Muscle of back (tissue), 13 donors: ENCODE results near the gene HJV. TPM values are rescaled to one million over a fixed set of nuclear protein-coding genes. Genes with fewer than 3 reads are reported as not detected.
"Not testable (repeated sequence)": the region's sequence is repeated elsewhere in the genome, so short reads cannot be mapped to it uniquely, and the experiment has no call there.

Experiments
- DNase-seq, 3 donors: peaks; one replicate each; pipeline versions ENCODE4 v3.0.0 to v3.0.0-alpha.2; 2013
- long read RNA-seq, 9 donors: transcript quantifications; one replicate each; lab custom pipeline, GENCODE V29; 2026
- polyA plus RNA-seq, 10 donors: library from polyadenylated mRNA; unstranded; fragments of 120-200 nt; gene quantifications; one replicate each; pipeline ENCODE4 v1.2.1, GENCODE V29; 2013; ENCODE audit not compliant: insufficient read length in 10 of 10

HJV gene, protein sequence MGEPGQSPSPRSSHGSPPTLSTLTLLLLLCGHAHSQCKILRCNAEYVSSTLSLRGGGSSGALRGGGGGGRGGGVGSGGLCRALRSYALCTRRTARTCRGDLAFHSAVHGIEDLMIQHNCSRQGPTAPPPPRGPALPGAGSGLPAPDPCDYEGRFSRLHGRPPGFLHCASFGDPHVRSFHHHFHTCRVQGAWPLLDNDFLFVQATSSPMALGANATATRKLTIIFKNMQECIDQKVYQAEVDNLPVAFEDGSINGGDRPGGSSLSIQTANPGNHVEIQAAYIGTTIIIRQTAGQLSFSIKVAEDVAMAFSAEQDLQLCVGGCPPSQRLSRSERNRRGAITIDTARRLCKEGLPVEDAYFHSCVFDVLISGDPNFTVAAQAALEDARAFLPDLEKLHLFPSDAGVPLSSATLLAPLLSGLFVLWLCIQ
- 100 to 1,000 TPM; 103 to 254 (median 180) TPM for polyA plus RNA-seq
- long read RNA-seq, donor 1, transcript HJV-203 (3 exons, 536 nt), result minor isoform, 5 of 96 reads
- long read RNA-seq, donor 1, transcript HJV-201 (4 exons, 2,234 nt), result minor isoform, 14 of 96 reads
- long read RNA-seq, donor 1, transcript HJV-202 (3 exons, 2,123 nt), result major isoform, 25 of 96 reads
- long read RNA-seq, donor 1, transcript HJV-204 (2 exons, 1,381 nt), result minor isoform, 7 of 96 reads
- long read RNA-seq, donor 1, partial matches to known transcripts, result 24 of 96 reads
- long read RNA-seq, donor 1, other reads (novel, unspliced or antisense), result 18 of 96 reads
- long read RNA-seq, donor 2, transcript HJV-202 (3 exons, 2,123 nt), result major isoform, 21 of 76 reads
- long read RNA-seq, donor 2, transcript HJV-201 (4 exons, 2,234 nt), result minor isoform, 16 of 76 reads
- long read RNA-seq, donor 2, partial matches to known transcripts, result 15 of 76 reads
- long read RNA-seq, donor 2, other reads (novel, unspliced or antisense), result 13 of 76 reads
- long read RNA-seq, donor 3, result 0 reads
- long read RNA-seq, donor 4, transcript HJV-202 (3 exons, 2,123 nt), result major isoform, 14 of 36 reads
- long read RNA-seq, donor 4, partial matches to known transcripts, result 9 of 36 reads
- long read RNA-seq, donor 4, other reads (novel, unspliced or antisense), result 5 of 36 reads
- long read RNA-seq, donor 5, transcript HJV-202 (3 exons, 2,123 nt), result major isoform, 18 of 69 reads
- long read RNA-seq, donor 5, transcript HJV-201 (4 exons, 2,234 nt), result minor isoform, 7 of 69 reads
- long read RNA-seq, donor 5, transcript HJV-203 (3 exons, 536 nt), result minor isoform, 10 of 69 reads
- long read RNA-seq, donor 5, partial matches to known transcripts, result 32 of 69 reads
- long read RNA-seq, donor 5, other reads (novel, unspliced or antisense), result 0 of 69 reads
- long read RNA-seq, donor 6, transcript HJV-201 (4 exons, 2,234 nt), result minor isoform, 14 of 64 reads
- long read RNA-seq, donor 6, transcript HJV-202 (3 exons, 2,123 nt), result major isoform, 21 of 64 reads
- long read RNA-seq, donor 6, partial matches to known transcripts, result 11 of 64 reads
- long read RNA-seq, donor 6, other reads (novel, unspliced or antisense), result 13 of 64 reads
- long read RNA-seq, donor 7, transcript HJV-202 (3 exons, 2,123 nt), result major isoform, 11 of 27 reads
- long read RNA-seq, donor 7, partial matches to known transcripts, result 0 of 27 reads
- long read RNA-seq, donor 7, other reads (novel, unspliced or antisense), result 8 of 27 reads
- long read RNA-seq, donor 8, transcript HJV-202 (3 exons, 2,123 nt), result major isoform, 9 of 23 reads
- long read RNA-seq, donor 8, partial matches to known transcripts, result 6 of 23 reads
- long read RNA-seq, donor 8, other reads (novel, unspliced or antisense), result 5 of 23 reads
- long read RNA-seq, donor 9, partial matches to known transcripts, result 0 of 8 reads
- long read RNA-seq, donor 9, other reads (novel, unspliced or antisense), result 0 of 8 reads

DNA sequence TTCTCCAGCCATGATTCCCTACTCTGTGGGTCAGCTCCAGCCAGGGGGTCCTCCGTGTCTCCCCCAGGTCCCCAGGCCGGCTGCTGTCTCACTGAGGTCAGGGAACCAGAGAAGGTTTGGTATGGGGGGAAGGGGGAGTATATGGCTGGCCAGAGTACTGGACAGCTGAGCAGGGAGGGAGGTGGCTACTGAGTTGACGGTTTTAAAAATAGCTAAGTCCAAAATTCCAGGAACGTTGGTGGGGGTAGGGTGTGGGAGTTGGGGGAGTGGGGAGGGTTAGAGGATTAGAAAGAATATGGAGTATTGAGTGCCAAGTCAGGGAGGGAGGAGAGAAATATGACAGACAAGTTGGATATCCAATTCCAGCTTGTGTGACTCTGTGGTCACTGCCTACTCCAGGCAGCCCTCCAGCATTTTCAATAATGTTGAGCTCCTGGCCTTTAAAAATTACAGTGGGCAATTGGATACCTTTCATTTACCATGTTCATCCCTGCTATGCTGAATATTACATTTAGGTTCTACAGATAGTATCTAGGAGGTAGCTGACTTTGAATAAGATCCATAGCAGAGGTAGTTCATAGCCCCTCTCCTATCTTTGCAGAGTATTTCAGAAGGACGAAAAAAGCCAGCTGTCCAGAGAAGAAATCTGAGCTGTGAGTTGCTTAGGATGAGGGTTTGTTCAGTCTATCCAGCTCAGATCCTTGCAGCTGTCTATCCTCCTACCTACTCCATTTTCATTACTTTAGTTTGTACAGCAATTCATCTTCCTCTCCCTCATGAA, at the start of gene HJV:
HJV (minus strand) TSS at position 114 of the 781 bp plus-strand sequence. CDS start 1,504 bp downstream, outside the sequence.
- DNase-seq, result peak in 2 of 3 donors; percentile 38 to 66

DNA sequence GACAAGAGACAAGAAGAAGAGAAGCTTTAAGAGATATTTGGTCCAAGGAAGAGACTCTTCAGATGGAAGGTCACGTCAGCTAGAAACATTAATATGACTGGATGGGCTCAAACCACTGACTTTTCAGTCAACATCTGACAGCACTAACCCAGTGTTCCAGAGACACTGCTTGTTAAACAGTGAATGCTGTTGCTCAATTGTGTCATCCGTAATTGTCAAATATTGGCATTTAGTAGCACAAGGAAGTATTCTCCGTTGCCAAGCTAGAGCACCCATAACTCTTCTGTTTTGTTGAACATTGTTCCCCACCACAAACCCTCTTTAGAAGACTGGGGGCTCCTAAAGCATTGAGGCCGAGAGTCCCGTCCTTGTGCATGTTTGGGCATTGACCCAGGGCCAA, 37.6 kb upstream of the HJV start:
- not testable (repeated sequence) for DNase-seq

DNA sequence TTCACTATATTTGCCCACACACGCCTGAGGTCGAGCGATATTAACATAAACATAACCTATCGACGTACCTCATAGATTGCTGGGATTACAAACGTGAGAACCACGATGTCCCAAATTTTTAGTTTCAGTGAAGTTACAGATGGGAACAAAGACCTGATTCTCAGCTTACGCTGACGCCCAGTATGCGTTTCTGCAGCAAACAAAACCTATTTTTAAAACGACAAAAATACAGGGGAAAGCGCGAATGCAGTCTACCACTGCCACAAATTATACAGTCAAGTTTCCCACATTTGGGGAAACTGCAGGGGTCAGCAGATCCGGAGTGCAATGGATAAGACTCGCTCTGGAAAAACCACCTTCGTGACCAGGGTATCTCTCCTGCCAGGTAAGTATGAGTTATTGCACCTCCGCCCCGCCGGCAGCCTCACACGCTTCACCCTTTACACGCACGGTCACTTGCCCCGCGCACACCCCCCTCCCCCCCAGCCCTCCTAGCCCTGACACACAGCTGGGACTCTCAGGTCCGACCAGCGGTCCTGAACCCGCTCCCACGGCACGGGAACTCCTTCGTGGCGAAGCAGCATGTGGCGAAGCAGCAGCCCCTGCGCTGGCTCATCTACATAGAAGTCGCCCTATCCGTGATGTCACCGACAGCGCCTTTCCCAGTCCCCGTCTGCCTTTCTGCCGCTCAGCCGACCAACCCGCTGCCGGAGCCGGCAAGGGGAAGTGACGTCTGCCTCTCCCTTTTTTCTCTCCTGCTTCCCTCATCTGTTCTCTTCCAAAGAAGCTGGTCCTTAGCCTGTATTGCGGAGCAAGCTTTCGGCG, 30.5 kb upstream of the HJV start:
- peak; percentile 77 to 94 (median 91) for DNase-seq

DNA sequence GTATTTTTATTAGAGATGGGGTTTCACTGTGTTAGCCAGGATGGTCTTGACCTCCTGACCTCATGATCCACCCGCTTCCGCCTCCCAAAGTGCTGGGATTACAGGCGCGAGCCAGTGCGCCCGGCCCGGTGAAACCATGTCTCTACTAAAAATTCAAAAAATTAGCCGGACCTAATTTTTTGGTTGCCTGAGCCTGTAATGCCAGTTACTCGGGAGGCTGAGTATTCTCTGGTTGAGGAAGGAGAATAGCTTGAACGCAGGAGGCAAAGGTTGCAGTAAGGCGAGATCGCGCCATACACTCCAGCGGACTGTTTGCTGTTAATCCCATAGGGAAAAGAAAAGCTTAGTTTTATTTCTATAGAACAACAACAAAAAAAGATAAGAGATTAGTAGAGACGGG, 29.9 kb upstream of the HJV start:
- peak in 1 of 3 donors; percentile 16 for DNase-seq

DNA sequence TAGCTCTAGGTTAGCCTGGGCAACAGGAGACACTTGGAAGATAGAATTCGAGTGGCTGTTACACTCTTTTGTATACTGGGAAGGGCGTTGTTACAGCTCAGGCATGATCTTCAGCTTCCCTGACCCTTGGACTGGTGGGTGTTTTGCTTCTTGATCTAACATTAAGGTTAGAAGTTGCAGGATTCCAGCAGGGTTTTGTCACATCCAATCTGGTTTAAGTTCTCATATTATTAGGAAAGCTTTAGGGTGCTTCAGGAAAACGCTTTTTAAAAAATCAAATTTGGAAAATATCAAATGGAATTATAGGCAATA, 29.1 kb upstream of the HJV start:
- not testable (repeated sequence) for DNase-seq

DNA sequence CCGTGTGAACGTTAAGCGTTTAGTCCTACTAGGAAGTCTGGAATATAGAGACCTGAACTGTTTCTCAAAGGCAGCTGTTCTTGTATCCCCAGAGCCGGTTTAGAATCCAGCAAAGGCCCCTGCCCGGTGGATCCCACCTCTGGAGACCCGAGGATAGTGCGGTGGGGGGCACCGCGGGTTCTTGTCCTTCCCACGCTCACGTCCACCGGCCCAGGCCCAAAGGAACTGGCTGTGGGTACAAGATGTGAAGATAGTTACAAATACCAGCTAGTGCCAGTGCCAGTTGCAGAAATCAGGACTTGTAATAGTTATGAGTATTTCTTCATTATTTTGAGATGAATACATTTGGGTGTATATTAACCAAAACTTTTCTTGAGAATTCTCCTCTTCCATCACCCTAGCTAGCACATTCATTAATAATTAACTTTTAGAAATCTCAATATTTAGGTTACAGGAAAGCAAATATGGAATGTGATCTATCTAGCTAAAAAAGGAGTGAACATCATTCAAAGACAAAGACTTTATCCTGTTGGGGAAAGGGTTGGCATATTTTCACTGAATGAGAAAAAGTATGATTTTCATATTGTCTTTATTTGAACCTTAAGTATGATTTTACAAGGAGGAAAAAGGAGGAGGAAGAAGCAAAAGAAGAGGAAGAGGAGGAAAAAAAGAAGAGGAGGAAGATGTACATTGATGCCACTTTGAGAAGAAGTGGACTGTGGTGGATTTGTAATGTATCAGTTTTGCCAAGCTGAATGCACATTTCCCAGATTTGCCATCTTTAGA, 28.5 kb upstream of the HJV start:
- not testable (repeated sequence) for DNase-seq

DNA sequence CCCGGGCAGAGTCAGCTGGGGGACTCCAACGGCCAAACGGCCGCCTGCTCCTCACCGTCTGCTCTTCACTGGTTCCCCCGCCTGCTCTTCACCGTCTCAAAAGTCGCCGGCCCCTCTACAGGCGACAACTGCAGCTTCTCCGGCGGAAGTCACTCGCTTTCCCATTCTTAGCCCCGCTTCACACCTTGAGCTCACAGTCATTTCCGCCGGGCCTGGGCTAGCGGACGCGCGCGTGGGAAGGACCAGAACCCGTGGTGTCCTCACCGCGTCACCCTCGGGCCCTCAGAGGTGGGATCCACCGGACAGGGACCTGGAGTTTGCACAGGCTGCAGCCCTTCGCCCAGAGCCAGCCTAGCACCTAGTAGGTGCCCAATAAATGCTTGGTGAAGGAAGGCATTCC, 27.9 kb upstream of the HJV start:
- DNase-seq, result no peak

DNA sequence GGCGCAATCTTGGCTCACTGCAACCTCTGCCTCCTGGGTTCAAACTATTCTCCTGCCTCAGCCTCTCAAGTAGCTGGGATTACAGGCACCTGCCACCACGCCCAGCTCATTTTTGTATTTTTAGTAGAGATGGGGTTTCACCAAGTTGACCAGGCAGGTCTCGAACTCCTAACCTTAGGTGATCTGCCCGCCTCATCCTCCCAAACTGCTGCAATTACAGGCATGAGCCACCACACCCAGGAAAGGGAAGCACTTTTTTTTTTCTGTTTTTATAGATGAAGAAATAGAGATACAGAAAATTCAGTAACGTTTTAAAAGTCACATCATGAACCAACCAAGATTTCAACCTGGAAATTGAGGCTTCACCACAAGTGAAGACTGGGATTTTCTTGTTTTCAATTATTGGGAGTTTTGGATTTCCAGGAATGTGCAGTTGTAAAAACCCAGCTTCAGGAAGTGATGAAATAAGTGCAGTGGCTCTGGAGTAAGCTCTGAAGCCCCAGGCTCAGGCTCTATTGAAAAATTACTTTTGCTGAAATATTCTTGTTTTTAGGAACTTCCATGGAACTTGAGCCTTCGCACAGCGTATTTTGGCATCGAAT, 27.1 kb upstream of the HJV start:
- DNase-seq, result not testable (repeated sequence)

DNA sequence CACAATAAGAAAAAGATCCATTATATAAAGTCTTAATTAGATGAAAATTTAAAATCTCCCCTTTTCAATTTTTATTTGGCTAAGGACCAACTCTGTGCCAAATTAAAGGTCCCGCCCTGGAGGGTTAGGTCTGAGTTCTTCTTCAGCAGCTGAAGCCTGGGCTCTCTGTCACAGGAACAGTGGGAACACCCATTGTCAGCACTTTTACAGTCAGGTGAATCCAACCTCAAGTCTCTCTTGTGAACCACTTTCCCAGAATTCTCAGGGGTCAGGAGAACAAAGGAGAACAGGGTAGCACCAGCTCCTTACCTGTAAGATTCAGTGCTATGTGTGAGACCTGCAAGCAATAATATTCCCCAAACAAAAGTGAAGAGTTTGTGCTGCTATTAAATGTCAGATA, 25.1 kb upstream of the HJV start:
- no peak for DNase-seq

DNA sequence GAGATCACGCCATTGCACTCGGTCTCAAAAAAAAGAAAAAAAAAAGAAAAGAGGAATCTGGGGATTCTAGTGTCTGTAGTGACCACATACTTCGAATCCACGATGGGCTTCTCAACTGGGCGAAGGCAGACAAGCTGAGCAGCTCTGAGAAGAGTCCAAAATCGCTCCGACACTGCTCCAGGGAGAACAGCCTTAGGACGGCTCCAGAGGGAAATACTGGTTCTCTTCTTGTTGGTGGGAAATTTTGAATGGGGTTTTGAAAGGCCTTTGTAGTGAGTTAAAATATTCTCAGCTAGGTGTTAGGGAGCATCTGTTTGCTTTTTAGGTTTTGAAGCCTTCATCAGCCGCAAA, 18.3 kb upstream of the HJV start:
- DNase-seq, result peak in 1 of 3 donors; percentile 46

DNA sequence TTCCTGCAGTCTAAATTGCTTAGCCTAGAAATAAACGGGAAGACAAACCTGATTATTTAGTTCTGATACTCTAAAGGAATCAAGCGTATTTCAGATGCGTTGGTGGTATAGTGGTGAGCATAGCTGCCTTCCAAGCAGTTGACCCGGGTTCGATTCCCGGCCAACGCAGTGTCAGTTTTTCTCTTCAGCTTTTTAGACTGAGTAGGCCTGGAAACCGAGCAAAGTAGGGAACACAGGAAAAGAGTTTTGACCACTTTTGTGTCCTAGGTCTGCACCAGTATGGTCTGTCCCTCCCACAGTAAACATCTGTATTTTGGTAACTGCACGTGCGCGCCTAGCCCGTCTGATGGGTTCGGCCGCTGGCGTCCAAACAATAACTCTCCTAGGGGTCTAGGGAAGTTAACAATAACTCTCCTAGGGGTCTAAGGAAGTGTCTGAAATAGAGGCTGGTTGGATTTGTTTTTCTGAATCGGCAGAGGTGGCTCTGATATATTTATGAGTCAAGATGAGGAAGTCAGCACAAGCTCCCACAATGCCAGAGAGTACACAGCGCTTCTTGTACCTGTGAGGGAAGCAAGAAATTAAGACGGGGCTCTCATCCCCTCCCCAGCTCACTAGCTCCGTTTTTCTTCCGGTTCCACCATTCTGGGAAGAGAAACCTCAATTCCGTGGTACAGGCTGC, 15.6 kb upstream of the HJV start:
- peak; percentile 91 to 95 (median 92) for DNase-seq

DNA sequence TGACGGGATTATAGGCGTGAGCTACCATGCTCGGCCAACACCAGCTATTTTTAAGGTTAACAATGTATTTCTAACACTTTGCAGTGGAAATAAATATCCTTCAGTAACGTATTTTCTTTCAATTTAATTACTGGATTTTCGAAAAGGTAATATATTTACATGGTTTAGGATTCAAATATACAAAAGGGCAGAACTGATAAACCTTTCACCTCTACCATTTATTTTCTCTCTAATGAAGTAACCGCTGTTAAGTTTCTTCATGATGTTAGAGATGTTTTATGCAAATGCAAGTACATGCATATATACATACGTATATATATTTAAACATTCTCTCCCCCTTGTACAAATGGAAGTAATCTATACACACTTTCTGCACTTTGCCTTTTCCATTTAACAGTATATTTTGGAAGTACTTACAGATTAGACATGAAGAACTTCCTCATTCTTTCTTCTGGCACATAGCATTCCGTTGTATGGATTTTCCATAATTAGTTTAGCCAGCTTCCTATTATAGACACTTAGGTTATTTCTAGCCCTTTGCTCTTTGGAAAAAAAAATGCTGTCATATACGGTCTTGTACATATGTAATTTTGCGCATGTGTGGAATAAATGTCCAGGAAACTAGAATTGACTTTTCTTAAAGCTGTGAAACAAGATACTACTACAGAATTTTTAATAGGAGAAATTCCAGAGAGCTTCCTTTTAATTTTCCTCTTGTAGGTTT, 14.9 kb upstream of the HJV start:
- DNase-seq, result no peak

DNA sequence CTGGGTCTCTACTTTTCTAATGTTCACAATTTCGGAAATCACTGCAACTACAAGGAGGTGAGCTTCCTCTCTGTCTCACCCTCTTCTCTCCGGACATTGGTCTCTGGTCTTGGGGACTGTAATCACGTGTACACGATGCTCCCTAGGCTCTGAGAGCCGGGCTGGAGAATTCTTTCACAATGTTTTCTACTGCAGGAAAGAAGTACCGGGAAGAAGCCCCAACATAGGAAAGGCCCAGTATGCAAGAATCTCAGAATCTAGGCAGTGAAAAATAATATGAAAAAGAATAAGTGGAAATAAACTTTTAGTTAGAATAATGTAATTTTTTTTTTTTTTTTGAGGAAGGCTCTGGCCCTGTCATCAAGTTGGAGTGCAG, 13.5 kb upstream of the HJV start:
- DNase-seq, result no peak

DNA sequence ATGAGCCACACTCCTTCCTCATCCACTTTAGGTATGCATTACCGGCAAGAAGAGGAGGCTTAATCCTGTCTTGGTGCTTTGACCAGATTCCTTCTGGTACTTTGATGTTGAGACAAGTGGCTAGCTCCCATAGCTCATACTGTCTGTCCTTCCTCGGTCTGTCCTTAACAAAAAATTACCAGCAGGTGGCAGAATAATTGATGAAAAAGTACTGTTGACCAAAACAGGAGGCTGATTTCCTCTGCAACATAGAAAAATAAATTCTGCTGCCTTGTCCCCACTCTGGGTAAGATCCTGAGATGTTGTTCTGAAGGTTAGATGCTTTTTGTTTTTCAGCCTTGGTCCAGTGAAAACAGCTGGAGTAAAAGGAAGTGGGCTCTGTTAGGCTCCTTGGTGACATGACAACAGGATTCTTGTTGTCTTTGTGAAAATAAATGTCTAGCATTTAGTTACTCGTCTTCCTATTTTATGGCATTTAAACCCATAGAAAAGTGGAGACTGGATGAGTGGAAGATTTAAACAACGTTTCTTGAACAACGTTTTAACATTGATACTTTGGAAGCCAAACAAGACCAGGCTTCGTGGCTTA, 11.2 kb upstream of the HJV start:
- DNase-seq, result peak in 1 of 3 donors; percentile 76

DNA sequence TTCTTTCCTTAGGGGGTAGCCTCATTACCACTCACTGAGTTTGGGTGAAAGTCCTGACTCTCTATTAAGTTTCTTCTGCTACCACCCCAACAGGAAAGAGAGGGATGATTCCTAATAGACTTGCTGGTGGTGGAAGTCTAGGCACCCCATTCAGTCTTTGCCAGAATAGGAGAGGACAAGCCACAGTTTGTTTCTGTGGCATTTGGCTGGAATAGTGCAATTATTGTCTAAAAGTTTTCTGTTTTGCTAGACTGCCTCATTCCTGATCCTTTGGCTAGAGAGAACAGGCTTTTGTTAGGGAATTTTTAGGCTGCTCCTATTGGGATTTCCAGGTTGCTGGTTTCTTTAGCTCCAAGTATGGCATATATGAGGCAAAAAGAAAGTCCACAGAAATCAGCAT, 9.9 kb upstream of the HJV start:
- DNase-seq, result no peak

DNA sequence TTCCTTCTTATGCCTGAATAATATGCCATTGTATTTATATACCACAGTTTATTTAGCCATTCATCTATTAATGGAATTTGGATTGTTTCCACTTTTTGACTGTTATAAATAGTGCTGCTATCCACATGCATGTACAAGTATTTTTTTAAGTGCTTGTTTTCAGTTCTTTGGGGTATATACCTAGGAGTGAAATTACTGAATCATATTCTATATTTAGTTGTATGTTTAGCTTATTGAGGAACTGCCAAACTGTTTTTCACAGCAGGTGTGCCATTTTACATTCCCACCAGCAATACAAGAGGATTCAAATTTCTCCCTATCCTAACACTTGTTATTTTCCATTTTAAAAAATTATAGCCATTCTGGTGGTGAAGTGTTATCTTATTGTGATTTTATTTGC, 7.6 kb upstream of the HJV start:
- DNase-seq, result no peak
